HG02870 (cell line): ENCODE measurements around the gene CHD1.

ENCODE experiments used
- ATAC-seq: cut with Tn5 transposase; IDR thresholded peaks from one replicate; pipeline ENCODE4 v1.9.1; 2021; ENCODE audit warnings: mild to moderate bottlenecking, moderate library complexity; ENCODE audit not compliant: unreplicated experiment

CHD1 gene

GRCh38 chr5:98825582-98826375 is 103.0 kb downstream of the CHD1 start:
- ATAC-seq = no peak

DNA sequence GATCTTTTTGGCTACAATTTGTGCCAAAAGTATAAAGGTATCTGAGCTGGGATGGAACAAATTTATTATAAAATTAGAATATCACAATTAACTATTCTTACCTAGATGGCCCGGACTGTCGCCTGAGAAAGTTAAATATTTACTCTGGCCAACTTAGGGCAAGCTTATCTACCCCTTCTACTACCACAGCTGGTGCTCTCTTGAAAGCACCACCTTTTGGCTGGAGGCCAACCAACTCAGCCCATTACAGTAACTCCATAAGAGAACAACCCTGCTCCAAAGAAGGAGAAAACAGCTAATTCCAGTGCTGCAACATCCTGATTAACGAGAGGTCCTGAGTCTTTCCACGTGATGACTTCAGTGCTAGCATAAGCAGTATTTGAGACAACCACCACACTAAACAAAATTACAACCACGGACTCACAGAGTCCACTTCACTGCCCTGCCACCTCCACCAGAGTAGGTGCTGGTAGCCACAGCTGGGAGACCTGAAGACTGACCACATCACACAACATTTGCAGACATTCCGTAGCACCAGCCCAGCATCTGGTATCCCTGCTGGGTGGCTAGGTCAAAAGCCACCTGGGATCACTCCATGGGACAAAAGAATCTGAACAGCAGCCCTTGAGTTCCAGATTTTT is 112.1 kb downstream of the CHD1 start:
- ATAC-seq = no peak

- peak; percentile 59 for ATAC-seq
Observed at GRCh38 chr5:98813755-98814154, 115.1 kb downstream of the CHD1 start.

- ATAC-seq = no peak
Observed at GRCh38 chr5:98810206-98810605, 118.6 kb downstream of the CHD1 start.

- ATAC-seq = no peak
Observed at GRCh38 chr5:98807806-98808205, 121.0 kb downstream of the CHD1 start.

DNA sequence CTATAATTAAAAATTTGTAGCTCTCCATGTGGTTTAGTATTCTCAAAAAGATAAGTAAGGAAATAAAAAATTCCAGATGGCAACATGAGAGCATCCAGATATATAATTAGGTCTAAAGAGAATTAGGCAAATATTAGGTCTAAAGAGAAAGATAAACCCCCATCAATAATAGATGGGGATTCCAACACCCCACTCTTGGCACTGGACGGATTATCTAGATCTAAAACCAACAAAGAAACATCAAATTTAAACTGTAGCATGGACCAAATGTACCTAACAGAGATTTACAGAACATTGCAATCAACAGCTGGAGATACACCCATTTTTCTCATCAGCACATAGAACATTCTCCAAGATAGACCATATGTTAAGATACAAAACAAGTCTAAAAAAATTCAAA is 123.7 kb downstream of the CHD1 start:
- no peak for ATAC-seq

GRCh38 chr5:98804066-98804465 is 124.7 kb downstream of the CHD1 start:
- ATAC-seq = no peak
